Hepatocyte (in vitro differentiated cells): ENCODE data around the gene SLC44A1. TPM values are rescaled to one million over a fixed set of nuclear protein-coding genes. Genes with fewer than 3 reads are reported as not detected.

Experiments
- DNase-seq: peaks from one replicate; pipeline ENCODE4 v3.0.0-alpha.2; 2016; ENCODE audit warnings: low spot score
- H2AFZ ChIP-seq: fragments of 200-600 bp; sonication (generic); 2 replicates; pipeline ENCODE4 v1.6.0; 2016; ENCODE audit warnings: antibody characterized with exemption, mild to moderate bottlenecking
- H3K27ac ChIP-seq: fragments of 200-600 bp; sonication (generic); 2 replicates; pipeline ENCODE4 v1.5.1; 2016; ENCODE audit warnings: mild to moderate bottlenecking
- H3K27me3 ChIP-seq: fragments of 200-600 bp; sonication (generic); 2 replicates; pipeline ENCODE4 v1.6.1; 2016
- H3K36me3 ChIP-seq: fragments of 200-600 bp; sonication (generic); replicated peaks from 2 replicates; pipeline ENCODE4 v1.5.1; 2016; ENCODE audit warnings: low read depth; ENCODE audit not compliant: insufficient read depth
- H3K4me1 ChIP-seq: fragments of 200-600 bp; sonication (generic); 2 replicates; pipeline ENCODE4 v1.5.1; 2016; ENCODE audit warnings: mild to moderate bottlenecking, moderate library complexity; ENCODE audit not compliant: insufficient read depth
- H3K4me2 ChIP-seq: fragments of 200-600 bp; sonication (generic); 2 replicates; pipeline ENCODE4 v1.6.0; 2016
- H3K4me3 ChIP-seq: fragments of 200-600 bp; sonication (generic); 2 replicates; pipeline ENCODE4 v1.5.1; 2016; ENCODE audit warnings: mild to moderate bottlenecking
- H3K79me2 ChIP-seq: fragments of 200-600 bp; sonication (generic); 2 replicates; pipeline ENCODE4 v1.6.0; 2017; ENCODE audit warnings: mild to moderate bottlenecking
- H3K9me2 ChIP-seq: fragments of 200-600 bp; sonication (generic); replicated peaks from 2 replicates; pipeline ENCODE4 v1.6.0; 2017; ENCODE audit warnings: mild to moderate bottlenecking; ENCODE audit not compliant: insufficient read depth
- H3K9me3 ChIP-seq: fragments of 200-600 bp; sonication (generic); 2 replicates; pipeline ENCODE4 v1.5.1; 2016; ENCODE audit warnings: low read depth, mild to moderate bottlenecking
- H4K20me1 ChIP-seq: fragments of 200-600 bp; sonication (generic); 2 replicates; pipeline ENCODE4 v1.6.0; 2016; ENCODE audit warnings: mild to moderate bottlenecking; ENCODE audit not compliant: insufficient read depth, poor library complexity, severe bottlenecking
- CTCF ChIP-seq: fragments of 200-600 bp; sonication (generic); IDR thresholded peaks from 2 replicates; pipeline ENCODE4 v1.5.1; 2016; ENCODE audit warnings: antibody characterized with exemption, mild to moderate bottlenecking; ENCODE audit not compliant: poor library complexity
- EZH2 ChIP-seq: fragments of 200-600 bp; sonication (generic); IDR thresholded peaks from 2 replicates; pipeline ENCODE4 v1.6.1; 2016; ENCODE audit warnings: antibody characterized with exemption, mild to moderate bottlenecking, borderline replicate concordance
- EZH2phosphoT487 ChIP-seq: fragments of 200-600 bp; sonication (generic); IDR thresholded peaks from one replicate; pipeline ENCODE4 v1.6.1; 2018; ENCODE audit warnings: antibody characterized with exemption, mild to moderate bottlenecking, low read depth, moderate library complexity; ENCODE audit not compliant: unreplicated experiment, severe bottlenecking
- WGBS: methylation state at CpG from one replicate; pipeline ENCODE4 v1.1.6; 2016; ENCODE audit warnings: low lambda C conversion rate; ENCODE audit errors: missing lambda C conversion rate; 5-methylcytosine and 5-hydroxymethylcytosine counted together
- polyA plus RNA-seq: library from polyadenylated mRNA; unstranded; fragments of >200 nt; fragmentation: Nextera tagmentation; extraction: Ambion mirVana; gene quantifications from 2 replicates; pipeline ENCODE4 v1.2.1, GENCODE V29; 2016
- total RNA-seq: library from RNA; depleted of rRNA; stranded (reverse); fragments of >200 nt; gene quantifications from 2 replicates; pipeline ENCODE4 v1.2.3, GENCODE V29; 2014

SLC44A1 gene
- total and polyA plus RNA-seq, 2 experiments from 2014 or later: 31.3 to 64.9 TPM

- Histone ChIP-seq H3K4me3 (no peak overlapping the region), H3K27ac (no peak overlapping the region), H3K4me2 (no peak overlapping the region), H3K9me3 (no peaks in the 10 kb centered on the region), H3K9me2 (no peaks in the 10 kb centered on the region), H3K79me2 (peaks cover 88% of the 10 kb centered on the region), H3K4me1 (peaks cover 6% of the 10 kb centered on the region), H3K36me3 (no peaks in the 10 kb centered on the region), H4K20me1 (peaks cover 6% of the 10 kb centered on the region), H3K27me3 (no peaks in the 10 kb centered on the region), H2AFZ (no peak overlapping the region)
- 93% methylated on average over 2 of the region's 2 CpGs for WGBS
- TF ChIP-seq EZH2phosphoT487: no peak
- TF ChIP-seq CTCF: no peak
- TF ChIP-seq EZH2: no peak
- no peak for DNase-seq
Observed at GRCh38 chr9:105284463-105284862, 40.0 kb downstream of the SLC44A1 start.

DNA sequence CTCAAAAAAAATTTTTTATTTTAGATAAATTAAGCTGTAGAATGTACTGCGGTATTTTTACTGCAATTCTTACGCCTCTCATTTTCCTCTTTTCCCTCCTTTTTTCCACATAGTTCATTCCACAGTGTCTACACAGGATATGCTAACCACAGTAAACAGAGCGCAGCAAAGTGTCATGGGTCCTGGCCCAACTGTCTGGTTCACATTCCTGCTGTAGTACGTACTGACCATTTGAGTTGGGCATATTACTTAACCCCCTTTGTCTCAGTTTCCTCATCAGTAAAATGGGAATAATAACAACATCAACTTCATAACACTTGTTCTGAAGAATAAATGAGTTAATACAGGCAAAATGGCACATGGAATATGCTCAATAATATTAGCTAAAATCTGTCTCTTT, 41.6 kb downstream of the SLC44A1 start:
- no peak overlapping the region for H3K4me2 ChIP-seq
- no peaks in the 10 kb centered on the region for H3K27me3 ChIP-seq
- no peak overlapping the region for H3K27ac ChIP-seq
- H3K4me1 ChIP-seq: peaks cover 17% of the 10 kb centered on the region
- no peaks in the 10 kb centered on the region for H3K9me2 ChIP-seq
- TF ChIP-seq CTCF: no peak
- no peak for TF ChIP-seq EZH2phosphoT487
- no peak for TF ChIP-seq EZH2
- 96% methylated on average over 4 of the region's 4 CpGs for WGBS
- DNase-seq: no peak
- H2AFZ ChIP-seq: no peak overlapping the region
- peaks cover 84% of the 10 kb centered on the region for H3K79me2 ChIP-seq
- no peak overlapping the region for H3K4me3 ChIP-seq
- peaks cover 10% of the 10 kb centered on the region for H4K20me1 ChIP-seq
- H3K36me3 ChIP-seq: no peaks in the 10 kb centered on the region
- H3K9me3 ChIP-seq: no peaks in the 10 kb centered on the region

DNA sequence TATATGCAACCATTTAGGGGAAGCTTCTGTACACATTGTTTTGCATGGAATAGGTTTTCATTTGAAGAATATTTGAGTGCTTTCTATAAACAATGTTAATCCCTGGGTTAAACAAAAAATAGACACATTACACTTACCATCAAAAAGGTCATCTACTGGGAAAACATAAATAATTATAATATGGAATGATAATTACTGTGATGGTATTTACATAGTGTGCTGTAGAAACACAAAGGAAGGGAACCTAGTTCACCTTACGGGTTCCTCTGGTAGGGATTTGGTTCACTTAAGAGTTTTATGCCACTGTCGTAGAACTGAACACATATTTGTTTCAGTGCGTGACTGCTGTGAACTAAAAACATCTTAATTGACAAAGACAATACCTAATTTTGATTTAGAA, 44.9 kb downstream of the SLC44A1 start:
- no peak for TF ChIP-seq EZH2
- TF ChIP-seq CTCF: no peak
- no peak for TF ChIP-seq EZH2phosphoT487
- 88% methylated on average over 3 of the region's 3 CpGs for WGBS

DNA sequence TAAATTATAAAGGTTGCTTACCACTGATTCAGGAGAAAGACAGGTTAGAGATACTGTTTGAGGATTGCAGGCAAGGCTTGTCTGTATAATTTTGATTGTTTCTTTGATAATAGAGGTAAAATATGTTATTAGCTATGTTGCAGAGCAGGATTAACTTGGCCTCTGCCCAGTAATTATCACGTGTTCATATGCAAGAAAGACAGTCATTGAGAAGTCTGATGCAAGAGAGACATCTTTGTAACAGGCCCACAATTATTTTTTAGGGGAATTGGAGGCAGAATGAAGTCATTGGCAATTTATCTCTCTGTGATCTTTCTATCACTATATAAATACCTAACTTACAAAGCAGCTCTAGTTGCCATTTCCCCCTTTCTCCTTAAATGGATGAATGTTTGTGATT, 46.0 kb downstream of the SLC44A1 start:
- WGBS: 25% methylated on average over 1 of the region's 1 CpG

More for the DNA sequence above, 44.9 kb downstream of the SLC44A1 start:
- H3K4me3 ChIP-seq: no peak overlapping the region
- H3K36me3 ChIP-seq: no peaks in the 10 kb centered on the region
- peaks cover 84% of the 10 kb centered on the region for H3K79me2 ChIP-seq
- no peak overlapping the region for H3K4me2 ChIP-seq
- DNase-seq: no peak
- H4K20me1 ChIP-seq: peaks cover 4% of the 10 kb centered on the region
- no peak overlapping the region for H2AFZ ChIP-seq
- peaks cover 21% of the 10 kb centered on the region for H3K4me1 ChIP-seq
- H3K27ac ChIP-seq: no peak overlapping the region
- H3K27me3 ChIP-seq: no peaks in the 10 kb centered on the region
- H3K9me3 ChIP-seq: no peaks in the 10 kb centered on the region
- no peaks in the 10 kb centered on the region for H3K9me2 ChIP-seq

More for the DNA sequence above, 46.0 kb downstream of the SLC44A1 start:
- Histone ChIP-seq H3K27me3 (no peaks in the 10 kb centered on the region), H3K79me2 (peaks cover 85% of the 10 kb centered on the region), H3K9me2 (no peaks in the 10 kb centered on the region), H3K4me3 (no peak overlapping the region), H2AFZ (no peak overlapping the region), H3K36me3 (no peaks in the 10 kb centered on the region), H3K4me2 (peak overlapping the region; percentile 8), H3K27ac (peak overlapping the region; percentile 69), H3K9me3 (no peaks in the 10 kb centered on the region), H3K4me1 (peaks cover 21% of the 10 kb centered on the region), H4K20me1 (peaks cover 4% of the 10 kb centered on the region)
- DNase-seq: no peak
- TF ChIP-seq CTCF (no peak), EZH2phosphoT487 (no peak), EZH2 (no peak)
